Smooth muscle cell (in vitro differentiated cells): ENCODE measurements around the gene FKBP5. TPM values are rescaled to one million over a fixed set of nuclear protein-coding genes. Genes with fewer than 3 reads are reported as not detected.
A peak's percentile ranks its signal among the peaks of the same experiment; 100 is the strongest.
"Not testable (repeated sequence)": the region's sequence is repeated elsewhere in the genome, so short reads cannot be mapped to it uniquely, and the experiment has no call there.

Experiments
- DNase-seq: peaks from one replicate; lab custom pipeline; 2025; ENCODE audit not compliant: unreplicated experiment; lab: John Stamatoyannopoulos, UW
- H2AFZ ChIP-seq: fragments of 200-600 bp; sonication (generic); 2 replicates; pipeline ENCODE4 v1.6.0; 2016; ENCODE audit warnings: antibody characterized with exemption, low read depth, mild to moderate bottlenecking
- H3F3A ChIP-seq: fragments of 200-600 bp; sonication (generic); 2 replicates; pipeline ENCODE4 v1.6.0; 2017; ENCODE audit warnings: antibody characterized with exemption, low read depth
- H3K27ac ChIP-seq: fragments of 200-600 bp; sonication (generic); 2 replicates; pipeline ENCODE4 v1.5.1; 2016; ENCODE audit warnings: low read depth, mild to moderate bottlenecking
- H3K27me3 ChIP-seq: fragments of 200-600 bp; sonication (generic); 2 replicates; pipeline ENCODE4 v1.6.1; 2016; ENCODE audit warnings: low read depth, mild to moderate bottlenecking
- H3K36me3 ChIP-seq: fragments of 200-600 bp; sonication (generic); 2 replicates; pipeline ENCODE4 v1.5.1; 2016; ENCODE audit warnings: low read depth
- H3K4me1 ChIP-seq: fragments of 200-600 bp; sonication (generic); 2 replicates; pipeline ENCODE4 v1.5.1; 2016; ENCODE audit warnings: low read depth
- H3K4me2 ChIP-seq: fragments of 200-600 bp; sonication (generic); 2 replicates; pipeline ENCODE4 v1.6.0; 2016; ENCODE audit warnings: mild to moderate bottlenecking
- H3K4me3 ChIP-seq: fragments of 200-600 bp; sonication (generic); 2 replicates; pipeline ENCODE4 v1.5.1; 2016; ENCODE audit warnings: mild to moderate bottlenecking
- H3K79me2 ChIP-seq: fragments of 200-600 bp; sonication (generic); 2 replicates; pipeline ENCODE4 v1.6.0; 2016; ENCODE audit warnings: low read depth, mild to moderate bottlenecking
- H3K9ac ChIP-seq: fragments of 200-600 bp; sonication (generic); 2 replicates; pipeline ENCODE4 v1.6.0; 2016; ENCODE audit warnings: low read depth
- H3K9me3 ChIP-seq: fragments of 200-600 bp; sonication (generic); replicated peaks from 2 replicates; pipeline ENCODE4 v1.5.1; 2016; ENCODE audit warnings: low read depth
- H4K20me1 ChIP-seq: fragments of 200-600 bp; sonication (generic); 2 replicates; pipeline ENCODE4 v1.6.0; 2016; ENCODE audit warnings: low read depth
- WGBS: methylation state at CpG from one replicate; pipeline ENCODE4 v1.1.7; 2016; ENCODE audit warnings: low lambda C conversion rate; 5-methylcytosine and 5-hydroxymethylcytosine counted together
- polyA plus RNA-seq: library from polyadenylated mRNA; unstranded; fragments of >200 nt; fragmentation: Nextera tagmentation; extraction: Ambion mirVana; gene quantifications from 2 replicates; pipeline ENCODE4 v1.2.1, GENCODE V29; 2016
- total RNA-seq: library from RNA; depleted of rRNA; stranded (reverse); fragments of >200 nt; gene quantifications from 2 replicates; pipeline ENCODE4 v1.2.3, GENCODE V29; 2014
- TF ChIP-seq, protein P1 (sequence below): fragments of 200-600 bp; sonication (generic); IDR thresholded peaks from 2 replicates; pipeline ENCODE4 v1.5.1; 2017; ENCODE audit warnings: borderline replicate concordance, mild to moderate bottlenecking, antibody characterized with exemption; ENCODE audit not compliant: insufficient read depth, poor library complexity, severe bottlenecking

The FKBP5 gene
- total and polyA plus RNA-seq, 2 experiments from 2014 or later: 0.85 to 3.8 TPM

DNA sequence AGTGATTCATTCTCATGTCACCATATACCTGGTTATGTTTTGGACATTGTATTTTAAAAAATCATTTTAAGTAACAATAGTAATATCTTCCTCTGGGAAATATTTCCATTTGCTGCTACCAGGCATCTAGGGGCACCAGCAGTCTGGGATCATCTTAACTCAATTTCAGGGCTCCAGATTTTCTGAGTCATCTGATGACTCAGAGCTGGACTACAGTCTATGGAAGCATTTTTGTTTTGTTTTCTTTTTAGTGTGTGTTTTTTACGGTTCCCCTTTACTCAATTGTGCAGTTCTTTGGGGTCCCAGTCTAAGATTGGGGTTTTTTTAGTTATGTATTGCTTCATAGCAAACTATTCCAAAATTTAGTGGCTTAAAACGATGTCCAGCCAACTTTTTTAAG is 5.7 kb upstream of the FKBP5 start:
- Histone ChIP-seq H3F3A (no peaks in the 10 kb centered on the region), H3K4me1 (no peaks in the 10 kb centered on the region), H2AFZ (no peak overlapping the region), H3K9ac (no peak overlapping the region), H4K20me1 (no peaks in the 10 kb centered on the region), H3K27ac (no peak overlapping the region), H3K79me2 (no peaks in the 10 kb centered on the region), H3K4me2 (no peak overlapping the region), H3K36me3 (no peaks in the 10 kb centered on the region), H3K9me3 (no peaks in the 10 kb centered on the region), H3K4me3 (no peak overlapping the region), H3K27me3 (no peaks in the 10 kb centered on the region)
- 83% methylated on average over 2 of the region's 2 CpGs for WGBS
- DNase-seq: no peak
- TF ChIP-seq, protein P1, sequence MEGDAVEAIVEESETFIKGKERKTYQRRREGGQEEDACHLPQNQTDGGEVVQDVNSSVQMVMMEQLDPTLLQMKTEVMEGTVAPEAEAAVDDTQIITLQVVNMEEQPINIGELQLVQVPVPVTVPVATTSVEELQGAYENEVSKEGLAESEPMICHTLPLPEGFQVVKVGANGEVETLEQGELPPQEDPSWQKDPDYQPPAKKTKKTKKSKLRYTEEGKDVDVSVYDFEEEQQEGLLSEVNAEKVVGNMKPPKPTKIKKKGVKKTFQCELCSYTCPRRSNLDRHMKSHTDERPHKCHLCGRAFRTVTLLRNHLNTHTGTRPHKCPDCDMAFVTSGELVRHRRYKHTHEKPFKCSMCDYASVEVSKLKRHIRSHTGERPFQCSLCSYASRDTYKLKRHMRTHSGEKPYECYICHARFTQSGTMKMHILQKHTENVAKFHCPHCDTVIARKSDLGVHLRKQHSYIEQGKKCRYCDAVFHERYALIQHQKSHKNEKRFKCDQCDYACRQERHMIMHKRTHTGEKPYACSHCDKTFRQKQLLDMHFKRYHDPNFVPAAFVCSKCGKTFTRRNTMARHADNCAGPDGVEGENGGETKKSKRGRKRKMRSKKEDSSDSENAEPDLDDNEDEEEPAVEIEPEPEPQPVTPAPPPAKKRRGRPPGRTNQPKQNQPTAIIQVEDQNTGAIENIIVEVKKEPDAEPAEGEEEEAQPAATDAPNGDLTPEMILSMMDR: no peak

DNA sequence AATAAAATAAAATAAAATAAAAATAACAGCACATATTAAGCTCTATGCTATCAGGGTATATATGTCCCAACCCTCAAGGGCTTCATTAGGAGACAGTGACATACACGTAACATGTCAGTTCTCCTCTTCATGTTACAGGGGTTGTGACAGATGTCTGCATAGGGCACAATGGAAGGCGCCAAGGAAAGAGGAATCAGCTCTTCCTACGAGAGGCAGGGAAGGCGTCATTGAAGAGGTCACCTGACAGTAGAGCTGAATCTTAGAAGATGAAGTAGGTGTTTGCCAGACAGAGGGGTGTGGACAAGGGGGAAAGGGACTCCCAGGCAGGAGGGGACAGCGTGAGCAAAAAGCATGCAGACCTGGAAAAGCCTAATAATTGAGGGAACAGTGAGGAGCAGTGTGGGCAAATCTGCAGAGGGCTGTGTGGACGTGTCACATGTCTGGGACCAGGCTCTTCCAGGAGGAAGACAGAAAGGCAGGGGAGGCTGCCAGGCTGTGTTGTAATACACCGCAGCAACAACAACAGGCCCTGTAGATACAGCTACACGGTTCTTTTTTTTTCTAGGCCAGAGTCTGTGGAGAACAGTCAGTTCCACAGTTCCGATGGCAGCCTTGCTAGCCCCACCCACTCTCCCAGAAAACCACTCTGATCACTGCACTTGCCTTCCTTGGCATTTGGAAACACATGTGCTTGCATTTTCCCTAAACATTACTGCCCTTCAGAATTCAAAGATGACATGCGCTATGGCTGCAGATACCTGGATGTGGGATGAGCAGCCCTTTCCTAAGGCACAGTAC is 2.5 kb upstream of the FKBP5 start:
- DNase-seq: no peak
- Histone ChIP-seq H3K4me2 (no peak overlapping the region), H3K9ac (no peak overlapping the region), H2AFZ (peak overlapping the region; percentile 18), H3K79me2 (no peaks in the 10 kb centered on the region), H4K20me1 (no peaks in the 10 kb centered on the region), H3K27me3 (peaks cover 11% of the 10 kb centered on the region), H3K4me3 (no peak overlapping the region), H3K4me1 (peaks cover 11% of the 10 kb centered on the region), H3K27ac (no peak overlapping the region), H3K36me3 (no peaks in the 10 kb centered on the region), H3F3A (no peaks in the 10 kb centered on the region), H3K9me3 (no peaks in the 10 kb centered on the region)
- TF ChIP-seq, protein P1: no peak
- WGBS: 76% methylated on average over 10 of the region's 10 CpGs

DNA sequence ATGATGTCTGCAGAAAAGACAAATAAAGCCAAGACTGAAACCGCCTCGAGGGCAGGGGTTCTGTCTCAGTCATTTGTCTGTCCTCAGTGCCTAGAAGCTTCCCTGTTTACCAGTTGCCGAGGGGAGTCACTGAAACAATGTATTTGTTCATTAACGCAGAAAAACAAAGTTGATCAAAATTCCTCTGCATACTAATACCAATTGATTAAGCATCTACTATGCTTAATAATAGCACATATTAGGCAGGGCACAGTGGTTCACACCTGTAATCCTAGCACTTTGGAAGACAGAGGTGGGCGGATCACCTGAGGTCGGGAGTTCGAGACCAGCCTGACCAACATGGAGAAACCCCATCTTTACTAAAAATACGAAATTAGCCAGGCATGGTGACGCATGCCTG is 1.8 kb upstream of the FKBP5 start:
- no peak for DNase-seq
- Histone ChIP-seq H3F3A (no peaks in the 10 kb centered on the region), H3K36me3 (no peaks in the 10 kb centered on the region), H3K79me2 (no peaks in the 10 kb centered on the region), H3K27me3 (peaks cover 11% of the 10 kb centered on the region), H3K4me2 (no peak overlapping the region), H3K27ac (no peak overlapping the region), H3K9me3 (no peaks in the 10 kb centered on the region), H3K9ac (no peak overlapping the region), H3K4me1 (peaks cover 11% of the 10 kb centered on the region), H3K4me3 (no peak overlapping the region), H2AFZ (no peak overlapping the region), H4K20me1 (no peaks in the 10 kb centered on the region)
- 96% methylated on average over 9 of the region's 9 CpGs for WGBS
- TF ChIP-seq, protein P1: no peak

- not testable (repeated sequence) for H3K9ac ChIP-seq, H3F3A ChIP-seq, H2AFZ ChIP-seq, H3K79me2 ChIP-seq, H3K36me3 ChIP-seq, DNase-seq, H3K4me3 ChIP-seq, H4K20me1 ChIP-seq, H3K27ac ChIP-seq, H3K9me3 ChIP-seq, H3K4me2 ChIP-seq
- Histone ChIP-seq H3K4me1 (peaks cover 11% of the 10 kb centered on the region), H3K27me3 (peaks cover 11% of the 10 kb centered on the region)
- WGBS: 98% methylated on average over 16 of the region's 16 CpGs
Observed at GRCh38 chr6:35690006-35690405, 1.3 kb upstream of the FKBP5 start.
